ENCODE measurements around the gene SPOCD1. TPM values are rescaled to one million over a fixed set of nuclear protein-coding genes. Genes with fewer than 3 reads are reported as not detected.

Gene SPOCD1
- total and polyA plus RNA-seq, 11 donors = 0.19 to 2.9 (median 0.41) TPM; not detected in 5

- Histone ChIP-seq H3K36me3 (no peaks in the 10 kb centered on the region), H3K27me3 (no peaks in the 10 kb centered on the region), H3K9me3 (no peaks in the 10 kb centered on the region), H3K27ac (no peak overlapping the region), H3K4me1 (peaks cover 0 to 10% (median 0%) of the 10 kb centered on the region in 12 donors), H3K4me3 (no peak overlapping the region)
- 93 to 96% (median 95%) methylated on average over 2 of the region's 2 CpGs for WGBS, 4 donors
- ATAC-seq = no peak
- intact Hi-C loops (cut with DNase I) = no loop called here
- TF ChIP-seq, protein P1, sequence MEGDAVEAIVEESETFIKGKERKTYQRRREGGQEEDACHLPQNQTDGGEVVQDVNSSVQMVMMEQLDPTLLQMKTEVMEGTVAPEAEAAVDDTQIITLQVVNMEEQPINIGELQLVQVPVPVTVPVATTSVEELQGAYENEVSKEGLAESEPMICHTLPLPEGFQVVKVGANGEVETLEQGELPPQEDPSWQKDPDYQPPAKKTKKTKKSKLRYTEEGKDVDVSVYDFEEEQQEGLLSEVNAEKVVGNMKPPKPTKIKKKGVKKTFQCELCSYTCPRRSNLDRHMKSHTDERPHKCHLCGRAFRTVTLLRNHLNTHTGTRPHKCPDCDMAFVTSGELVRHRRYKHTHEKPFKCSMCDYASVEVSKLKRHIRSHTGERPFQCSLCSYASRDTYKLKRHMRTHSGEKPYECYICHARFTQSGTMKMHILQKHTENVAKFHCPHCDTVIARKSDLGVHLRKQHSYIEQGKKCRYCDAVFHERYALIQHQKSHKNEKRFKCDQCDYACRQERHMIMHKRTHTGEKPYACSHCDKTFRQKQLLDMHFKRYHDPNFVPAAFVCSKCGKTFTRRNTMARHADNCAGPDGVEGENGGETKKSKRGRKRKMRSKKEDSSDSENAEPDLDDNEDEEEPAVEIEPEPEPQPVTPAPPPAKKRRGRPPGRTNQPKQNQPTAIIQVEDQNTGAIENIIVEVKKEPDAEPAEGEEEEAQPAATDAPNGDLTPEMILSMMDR (IDR thresholded peaks at IDR 0.05) = no peak
- TF ChIP-seq POLR2A (IDR thresholded peaks at IDR 0.05) = no peak
- no peak for DNase-seq
Observed at GRCh38 chr1:31803610-31804009, 12.2 kb downstream of the SPOCD1 start.

- DNase-seq (no peak), ATAC-seq (no peak)
- intact Hi-C loops (cut with DNase I) = no loop called here
- Histone ChIP-seq H3K36me3 (no peaks in the 10 kb centered on the region), H3K9me3 (no peaks in the 10 kb centered on the region), H3K4me1 (peaks cover 0 to 10% (median 0%) of the 10 kb centered on the region in 12 donors), H3K27ac (peak overlapping the region in 1 of 12 donors; percentile 23), H3K27me3 (peaks cover 0 to 7% (median 0%) of the 10 kb centered on the region in 9 donors), H3K4me3 (peak overlapping the region in 8 of 12 donors; percentile 3 to 44 (median 23))
- TF ChIP-seq POLR2A (IDR thresholded peaks at IDR 0.05) = no peak
- TF ChIP-seq, protein P1 (IDR thresholded peaks at IDR 0.05) = no peak
- whole genome bisulfite sequencing, 4 donors = 45 to 67% (median 59%) methylated on average over 13 of the region's 13 CpGs
Observed at GRCh38 chr1:31802190-31803150, 13.4 kb downstream of the SPOCD1 start.

DNA sequence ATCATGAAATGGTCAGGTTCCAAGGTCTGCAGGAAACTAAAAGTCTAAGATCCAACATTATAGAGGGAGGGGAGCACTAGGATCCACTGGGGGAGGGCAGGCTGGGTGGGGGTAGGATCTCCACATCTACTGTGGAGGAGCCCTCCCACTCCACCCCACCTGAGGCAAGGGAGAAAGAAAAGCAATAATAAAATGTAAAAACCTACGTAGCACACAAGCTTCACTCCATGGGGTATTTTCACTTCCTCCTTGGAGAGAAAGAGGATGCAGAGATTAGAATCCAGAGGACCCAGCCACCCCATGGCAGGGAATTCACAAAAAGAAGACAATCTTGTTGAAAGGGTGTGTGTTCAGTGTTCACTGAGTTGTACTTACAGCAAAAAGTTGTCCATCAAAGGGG is 14.4 kb downstream of the SPOCD1 start:
- Histone ChIP-seq H3K9me3 (no peaks in the 10 kb centered on the region), H3K36me3 (no peaks in the 10 kb centered on the region), H3K27ac (no peak overlapping the region), H3K4me1 (peaks cover 0 to 10% (median 0%) of the 10 kb centered on the region in 12 donors), H3K27me3 (peaks cover 0 to 12% (median 0%) of the 10 kb centered on the region in 9 donors), H3K4me3 (no peak overlapping the region)
- intact Hi-C loops (cut with DNase I) = no loop called here
- TF ChIP-seq POLR2A (IDR thresholded peaks at IDR 0.05) = no peak
- TF ChIP-seq, protein P1 (IDR thresholded peaks at IDR 0.05) = no peak
- WGBS, 4 donors = 81 to 85% (median 83%) methylated on average over 1 of the region's 1 CpG
- DNase-seq = no peak
- ATAC-seq = no peak

DNA sequence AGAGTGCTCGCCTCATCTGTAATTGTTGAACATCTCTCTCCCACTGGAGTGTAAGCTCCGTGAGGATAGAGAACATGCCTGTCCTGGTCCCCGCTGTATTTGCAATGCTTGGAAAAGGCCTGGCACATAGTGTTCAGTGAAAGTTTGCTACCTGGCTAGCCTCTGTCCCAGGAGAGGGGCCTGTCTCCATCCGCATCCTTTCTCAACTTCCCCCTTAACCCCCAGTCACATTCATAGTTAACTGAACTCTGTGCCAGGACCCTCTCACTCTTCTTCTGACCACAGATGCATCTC is 15.2 kb downstream of the SPOCD1 start:
- 89 to 97% (median 94%) methylated on average over 4 of the region's 4 CpGs for WGBS, 4 donors

More for the DNA sequence above, 15.2 kb downstream of the SPOCD1 start:
- H3K9me3 ChIP-seq = no peaks in the 10 kb centered on the region
- intact Hi-C loops (cut with DNase I) = no loop called here
- H3K4me1 ChIP-seq = peaks cover 0 to 10% (median 0%) of the 10 kb centered on the region in 12 donors
- TF ChIP-seq POLR2A (IDR thresholded peaks at IDR 0.05) = no peak
- TF ChIP-seq, protein P1 (IDR thresholded peaks at IDR 0.05) = no peak
- H3K36me3 ChIP-seq = no peaks in the 10 kb centered on the region
- no peak overlapping the region for H3K4me3 ChIP-seq
- ATAC-seq = no peak
- DNase-seq = no peak
- H3K27ac ChIP-seq = no peak overlapping the region
- H3K27me3 ChIP-seq = peaks cover 0 to 15% (median 0%) of the 10 kb centered on the region in 9 donors

Data from heart left ventricle (tissue), 16 donors.